ENCODE data around the gene MCF2L.
A peak's percentile ranks its signal among the peaks of the same experiment; 100 is the strongest.
"Not testable (repeated sequence)": the region's sequence is repeated elsewhere in the genome, so short reads cannot be mapped to it uniquely, and the experiment has no call there.

Gene MCF2L

GRCh38 chr13:113078902-113079780, 110.1 kb downstream of the MCF2L start:
- DNase-seq: peak in 38 of 58 donors; percentile 1 to 77 (median 56)

DNA sequence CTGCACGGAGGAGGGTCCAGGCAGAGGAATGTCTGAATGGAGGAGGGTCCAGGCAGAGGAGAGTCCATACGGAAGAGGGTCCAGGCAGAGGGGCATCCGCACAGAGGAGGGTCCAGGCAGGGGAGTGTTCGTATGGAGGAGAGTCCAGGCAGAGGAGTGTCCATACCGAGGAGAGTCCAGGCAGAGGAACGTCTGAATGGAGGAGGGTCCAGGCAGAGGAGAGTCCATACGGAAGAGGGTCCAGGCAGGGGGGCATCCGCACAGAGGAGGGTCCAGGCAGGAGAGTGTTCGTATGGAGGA, 110.7 kb downstream of the MCF2L start:
- not testable (repeated sequence) for DNase-seq

- DNase-seq: no peak
Measured at GRCh38 chr13:113080361-113080831, 111.4 kb downstream of the MCF2L start.

DNA sequence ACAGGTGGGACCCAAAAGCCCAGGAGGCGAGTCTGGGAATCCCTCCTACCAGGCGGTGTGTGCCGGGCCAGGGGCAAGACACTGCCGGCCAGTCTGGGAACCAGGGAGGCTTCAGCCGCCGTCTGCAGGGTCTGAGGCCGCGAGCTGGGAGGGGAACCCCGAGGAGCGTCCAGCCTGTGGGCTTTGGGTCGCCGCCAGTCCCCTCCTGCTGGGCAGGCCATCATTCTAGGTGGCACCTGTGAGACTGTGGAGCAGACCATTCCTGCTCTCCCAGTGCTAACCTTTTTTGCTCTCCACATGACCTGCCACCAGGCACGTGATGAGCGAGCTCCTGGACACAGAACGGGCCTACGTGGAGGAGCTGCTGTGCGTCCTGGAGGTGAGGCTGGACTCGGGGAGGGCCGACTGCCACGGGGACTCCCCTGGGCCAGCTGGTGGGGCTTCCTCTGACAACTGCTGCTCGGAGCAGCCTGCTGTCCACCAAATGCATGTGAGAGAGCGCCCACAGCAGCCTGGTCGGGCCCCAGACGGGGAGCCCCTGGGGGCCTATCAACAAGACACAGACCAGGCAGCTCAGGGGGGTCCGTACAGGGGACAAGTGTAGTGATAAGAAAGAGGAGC, 112.0 kb downstream of the MCF2L start:
- DNase-seq: no peak

DNA sequence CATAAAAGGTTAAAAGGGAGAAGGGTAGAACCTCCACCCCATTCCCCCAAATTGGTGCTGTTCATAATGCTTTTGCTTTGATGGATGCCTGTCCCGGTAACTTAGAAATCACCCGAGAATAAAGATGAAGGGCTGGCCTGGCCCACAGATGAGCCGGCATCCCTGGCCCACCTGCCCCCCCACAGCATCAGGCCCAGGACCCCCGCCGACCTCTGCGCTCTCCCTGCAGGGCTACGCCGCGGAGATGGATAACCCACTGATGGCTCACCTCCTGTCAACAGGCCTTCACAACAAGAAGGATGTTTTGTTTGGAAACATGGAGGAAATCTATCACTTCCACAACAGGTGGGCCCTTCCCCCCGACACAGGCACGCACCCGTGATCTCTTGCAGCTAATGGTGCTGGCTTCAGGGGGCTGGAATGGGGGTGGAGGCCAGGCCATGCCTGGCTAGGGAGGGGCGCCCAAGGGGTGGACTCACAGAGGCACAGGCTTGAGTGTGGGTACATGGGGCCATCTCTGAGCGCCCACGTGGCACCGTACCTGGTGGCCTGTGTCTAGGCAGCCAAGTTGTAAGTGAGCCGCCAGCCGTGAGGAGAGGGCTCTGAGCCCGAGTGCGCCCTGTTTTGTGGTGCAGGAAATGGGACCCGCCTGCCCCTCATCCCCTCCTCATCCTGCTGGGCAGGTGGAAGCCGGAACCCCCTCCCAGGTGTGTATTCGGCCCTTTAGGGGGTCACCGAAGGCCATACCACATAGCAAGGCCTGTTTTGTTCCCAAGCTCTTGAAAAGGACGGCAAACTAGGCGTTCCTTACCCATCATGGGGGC, 113.4 kb downstream of the MCF2L start:
- no peak for DNase-seq

- no peak for DNase-seq
Measured at GRCh38 chr13:113083022-113083373, 114.0 kb downstream of the MCF2L start.

DNA sequence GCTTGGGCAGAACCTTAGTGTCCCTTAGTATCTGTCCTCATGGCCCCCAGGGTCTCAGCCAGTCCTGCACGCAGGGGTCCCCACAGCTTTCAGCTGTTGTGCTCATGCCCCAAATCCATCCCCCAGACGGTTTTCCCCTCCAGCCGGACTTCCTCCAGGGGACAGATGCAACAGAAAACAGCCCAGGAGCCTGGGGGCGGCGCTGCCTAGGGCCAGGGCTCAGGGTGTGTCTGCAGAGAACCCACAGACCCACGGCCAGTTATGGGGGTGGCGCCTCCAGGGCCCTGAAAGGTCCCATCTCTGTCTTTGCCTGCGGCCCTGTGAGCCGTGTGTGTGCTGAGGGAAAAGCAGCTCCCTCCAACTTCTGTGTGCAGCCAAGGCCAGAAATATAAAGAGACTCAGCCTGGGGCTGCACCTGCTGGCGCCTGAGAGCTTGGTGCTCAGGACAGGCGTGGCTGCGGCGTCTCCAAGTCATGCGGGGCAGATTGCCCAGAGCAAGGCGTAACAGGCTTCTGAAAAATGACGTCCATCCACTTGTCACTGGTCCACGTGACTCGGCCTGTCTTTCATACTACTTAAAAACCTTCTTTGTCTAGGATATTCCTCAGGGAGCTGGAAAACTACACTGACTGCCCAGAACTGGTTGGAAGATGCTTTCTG, 114.5 kb downstream of the MCF2L start:
- DNase-seq: peak in 44 of 58 donors; percentile 18 to 89 (median 58)

DNA sequence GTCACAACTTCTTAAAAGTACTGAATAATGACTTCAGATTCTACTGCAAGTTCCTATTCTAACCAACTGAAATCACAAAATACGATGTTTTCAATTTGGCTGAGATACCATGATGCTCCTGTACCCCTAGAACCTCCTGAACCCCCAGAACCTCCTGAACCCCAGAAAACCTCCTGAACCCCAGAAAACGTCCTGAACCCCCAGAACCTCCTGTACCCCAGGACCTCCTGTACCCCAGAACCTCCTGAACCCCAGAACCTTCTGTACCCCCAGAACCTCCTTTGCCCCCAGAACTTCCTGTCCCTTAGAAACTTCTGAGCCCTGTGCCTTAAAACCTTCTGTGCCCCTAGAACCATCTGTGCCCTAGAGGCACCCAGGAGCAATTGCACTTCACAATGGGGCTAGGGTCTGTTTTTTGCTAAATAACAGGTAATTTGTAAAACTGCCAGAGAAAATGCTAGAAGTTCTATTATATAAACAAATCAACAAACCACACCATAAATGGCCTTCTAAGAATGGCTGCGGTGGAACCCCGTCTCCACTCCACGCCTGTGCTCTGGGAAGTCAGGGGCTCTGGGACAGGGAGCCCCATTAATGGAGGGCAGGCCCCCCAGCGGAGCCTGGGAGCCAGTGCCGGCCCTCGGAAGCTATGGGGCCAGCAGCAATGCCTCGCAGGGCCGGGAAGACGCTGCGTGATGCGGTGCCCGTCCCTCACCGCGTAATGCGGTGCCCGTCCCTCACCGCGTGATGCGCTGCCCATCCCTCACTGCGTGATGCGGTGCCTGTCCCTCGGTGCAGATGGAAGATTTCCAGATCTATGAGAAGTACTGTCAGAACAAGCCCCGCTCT, 115.3 kb downstream of the MCF2L start:
- no peak for DNase-seq

DNA sequence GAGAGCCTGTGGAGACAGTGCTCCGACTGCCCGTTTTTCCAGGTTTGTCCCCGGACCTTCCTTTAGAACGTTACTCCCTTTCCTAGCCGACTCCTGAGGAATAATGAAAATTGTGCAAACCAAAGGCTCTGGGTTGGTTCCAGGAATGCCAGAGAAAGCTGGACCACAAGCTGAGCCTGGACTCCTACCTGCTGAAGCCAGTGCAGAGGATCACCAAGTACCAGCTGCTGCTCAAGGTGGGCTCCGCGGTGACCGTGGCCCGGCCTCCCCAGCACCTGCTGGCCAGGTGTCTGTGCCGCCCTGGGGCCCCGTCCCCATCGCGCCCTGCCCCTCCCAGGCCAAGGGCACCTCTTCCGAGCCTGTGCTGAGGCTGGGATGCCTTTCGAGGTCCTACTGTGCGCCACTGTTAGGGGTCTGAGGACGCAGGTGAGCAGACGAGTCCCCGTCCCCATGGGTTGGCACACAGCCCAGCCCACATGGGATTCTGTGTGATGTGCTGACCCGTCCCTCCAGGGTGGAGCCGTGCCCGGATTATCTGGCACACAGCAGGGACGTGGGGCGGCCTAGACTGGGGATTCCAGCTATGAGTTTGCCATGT, 116.0 kb downstream of the MCF2L start:
- DNase-seq: no peak

DNA sequence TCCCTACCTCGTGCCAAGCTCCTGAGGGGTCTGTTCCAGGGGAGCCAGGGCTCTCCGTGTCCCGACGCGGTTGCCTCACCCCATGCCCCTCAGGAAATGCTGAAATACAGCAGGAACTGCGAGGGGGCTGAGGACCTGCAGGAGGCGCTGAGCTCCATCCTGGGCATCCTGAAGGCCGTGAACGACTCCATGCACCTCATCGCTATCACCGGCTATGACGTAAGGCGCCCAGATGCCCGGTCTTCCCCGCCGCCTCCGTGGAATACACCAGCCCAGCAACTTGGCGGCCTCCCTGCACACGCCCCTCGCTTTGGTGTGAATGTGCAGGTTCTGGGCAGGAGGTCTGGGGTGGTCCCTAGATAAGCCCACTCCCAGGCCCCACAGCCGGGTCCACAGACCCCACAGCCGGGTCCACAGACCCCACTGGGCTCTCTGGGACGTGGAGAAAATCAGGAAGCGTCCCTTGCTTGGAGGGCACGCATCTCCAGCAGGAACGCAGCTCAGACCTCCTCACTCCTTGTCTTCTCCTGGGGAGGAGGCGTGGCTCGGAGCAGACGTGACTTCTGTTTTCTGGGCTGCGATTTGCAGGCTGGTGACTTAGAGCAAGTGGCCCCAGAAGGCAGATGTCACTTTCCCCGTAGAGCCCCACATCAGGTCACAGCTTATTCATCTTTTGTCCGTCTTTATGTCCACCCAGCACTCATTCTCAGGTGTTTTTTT, 117.2 kb downstream of the MCF2L start:
- DNase-seq: no peak

DNA sequence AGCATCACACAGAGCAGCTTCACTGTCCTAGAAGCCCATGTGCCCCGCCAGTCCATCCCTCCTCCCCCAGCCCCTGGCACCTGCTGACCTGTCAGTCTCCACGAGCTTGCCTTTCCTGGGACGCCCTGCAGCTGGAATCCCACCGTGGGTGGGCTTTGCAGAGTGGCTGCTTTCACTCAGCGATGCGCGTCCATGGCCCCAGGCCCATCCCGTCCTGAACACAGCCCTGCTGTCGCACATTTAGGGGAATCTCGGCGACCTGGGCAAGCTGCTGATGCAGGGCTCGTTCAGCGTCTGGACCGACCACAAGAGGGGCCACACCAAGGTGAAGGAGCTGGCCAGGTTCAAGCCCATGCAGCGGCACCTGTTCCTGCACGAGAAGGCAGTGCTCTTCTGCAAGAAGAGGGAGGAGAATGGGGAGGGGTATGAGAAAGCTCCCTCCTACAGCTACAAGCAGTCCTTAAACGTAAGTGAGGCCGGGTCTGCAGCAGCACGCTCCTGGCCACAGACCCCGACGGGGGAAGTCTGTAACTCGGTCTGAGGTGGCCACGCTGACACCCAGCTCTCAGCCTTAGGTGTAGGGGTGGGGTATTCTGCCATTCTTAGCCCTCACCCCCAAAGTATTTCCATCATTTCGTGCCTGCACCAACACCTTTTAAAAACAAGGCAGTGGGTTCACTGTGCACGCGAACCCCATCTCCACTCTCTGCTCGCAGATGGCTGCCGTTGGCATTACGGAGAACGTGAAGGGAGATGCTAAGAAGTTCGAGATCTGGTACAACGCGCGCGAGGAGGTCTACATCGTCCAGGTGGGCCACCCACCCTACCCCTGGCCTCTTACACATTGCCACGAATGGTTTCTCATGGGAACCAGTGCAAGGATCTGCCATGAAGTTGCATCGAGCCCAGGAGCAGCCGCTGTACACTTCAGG, 118.2 kb downstream of the MCF2L start:
- DNase-seq: no peak

- DNase-seq: no peak
Measured at GRCh38 chr13:113087923-113088690, 119.1 kb downstream of the MCF2L start.

- no peak for DNase-seq
Measured at GRCh38 chr13:113088691-113089020, 119.6 kb downstream of the MCF2L start.

DNA sequence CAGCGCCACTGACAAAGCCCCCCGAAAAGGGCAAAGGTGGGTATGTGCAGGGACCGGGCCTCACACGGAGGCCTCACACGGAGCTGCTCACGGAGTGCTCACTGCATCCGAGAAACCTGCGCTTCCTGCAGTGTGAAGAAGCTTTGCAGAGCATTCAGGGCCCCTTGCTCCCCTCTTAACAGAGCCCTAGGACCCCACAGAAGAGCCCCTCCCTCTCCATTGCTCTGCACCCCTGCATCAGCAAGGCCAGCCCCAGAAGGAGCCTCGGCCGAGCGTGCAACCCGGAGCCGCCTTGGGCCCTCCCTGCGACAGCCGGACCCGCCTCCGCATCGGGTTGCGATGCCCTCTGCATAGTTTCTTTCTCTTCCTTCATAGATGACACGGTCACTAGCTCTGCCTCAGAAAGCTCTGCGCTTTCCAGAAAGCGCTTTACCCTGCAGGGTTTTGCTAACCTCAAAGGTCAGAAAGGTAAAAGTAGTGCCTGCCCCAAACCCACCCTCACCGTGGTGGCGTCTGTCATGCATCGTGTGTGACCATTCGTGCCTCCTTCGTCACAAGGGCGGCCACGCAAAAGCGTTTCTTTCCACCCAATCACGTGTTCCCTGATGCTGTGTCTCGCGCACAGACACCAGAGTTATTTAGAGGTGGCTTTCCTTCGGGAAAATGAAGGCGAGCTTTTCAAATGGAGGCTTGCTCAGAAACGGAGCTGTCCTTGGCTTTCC, 120.8 kb downstream of the MCF2L start:
- DNase-seq: no peak

- DNase-seq: no peak
Measured at GRCh38 chr13:113090415-113090770, 121.4 kb downstream of the MCF2L start.

GRCh38 chr13:113090806-113091205, 121.8 kb downstream of the MCF2L start:
- DNase-seq: no peak

- DNase-seq: no peak
Measured at GRCh38 chr13:113091211-113091771, 122.3 kb downstream of the MCF2L start.

Measured in anterior cingulate cortex (tissue), 58 donors.